NCI-H2196 (cell line): ENCODE data around the gene CNR2.
"Not testable (repeated sequence)": the region's sequence is repeated elsewhere in the genome, so short reads cannot be mapped to it uniquely, and the experiment has no call there.

Experiments used
- DNase-seq: peaks from one replicate; lab custom pipeline; 2025; ENCODE audit not compliant: unreplicated experiment; lab: John Stamatoyannopoulos, UW

CNR2 gene

GRCh38 chr1:23837908-23838307 is 75.3 kb downstream of the CNR2 start:
- no peak for DNase-seq

GRCh38 chr1:23836037-23836436 is 77.1 kb downstream of the CNR2 start:
- no peak for DNase-seq

GRCh38 chr1:23834156-23834555 is 79.0 kb downstream of the CNR2 start:
- DNase-seq = not testable (repeated sequence)

GRCh38 chr1:23827717-23828116 is 85.4 kb downstream of the CNR2 start:
- no peak for DNase-seq

GRCh38 chr1:23826590-23826989 is 86.6 kb downstream of the CNR2 start:
- DNase-seq = not testable (repeated sequence)

GRCh38 chr1:23825762-23826522 is 87.2 kb downstream of the CNR2 start:
- no peak for DNase-seq

GRCh38 chr1:23825076-23825761 is 87.9 kb downstream of the CNR2 start, which contains the start of gene HMGCL:
Gene HMGCL, minus strand, starts transcription at chr1:23825429. Its CDS starts 14 bp downstream, at chr1:23825415.
- peak; percentile 92 for DNase-seq

GRCh38 chr1:23824711-23825075 is 88.5 kb downstream of the CNR2 start:
- DNase-seq = no peak

- DNase-seq = no peak
Measured at GRCh38 chr1:23823767-23824166, 89.4 kb downstream of the CNR2 start.
